ENCODE results near the gene TLX3.
"Not testable (repeated sequence)": the region's sequence is repeated elsewhere in the genome, so short reads cannot be mapped to it uniquely, and the experiment has no call there.

TLX3 gene

DNA sequence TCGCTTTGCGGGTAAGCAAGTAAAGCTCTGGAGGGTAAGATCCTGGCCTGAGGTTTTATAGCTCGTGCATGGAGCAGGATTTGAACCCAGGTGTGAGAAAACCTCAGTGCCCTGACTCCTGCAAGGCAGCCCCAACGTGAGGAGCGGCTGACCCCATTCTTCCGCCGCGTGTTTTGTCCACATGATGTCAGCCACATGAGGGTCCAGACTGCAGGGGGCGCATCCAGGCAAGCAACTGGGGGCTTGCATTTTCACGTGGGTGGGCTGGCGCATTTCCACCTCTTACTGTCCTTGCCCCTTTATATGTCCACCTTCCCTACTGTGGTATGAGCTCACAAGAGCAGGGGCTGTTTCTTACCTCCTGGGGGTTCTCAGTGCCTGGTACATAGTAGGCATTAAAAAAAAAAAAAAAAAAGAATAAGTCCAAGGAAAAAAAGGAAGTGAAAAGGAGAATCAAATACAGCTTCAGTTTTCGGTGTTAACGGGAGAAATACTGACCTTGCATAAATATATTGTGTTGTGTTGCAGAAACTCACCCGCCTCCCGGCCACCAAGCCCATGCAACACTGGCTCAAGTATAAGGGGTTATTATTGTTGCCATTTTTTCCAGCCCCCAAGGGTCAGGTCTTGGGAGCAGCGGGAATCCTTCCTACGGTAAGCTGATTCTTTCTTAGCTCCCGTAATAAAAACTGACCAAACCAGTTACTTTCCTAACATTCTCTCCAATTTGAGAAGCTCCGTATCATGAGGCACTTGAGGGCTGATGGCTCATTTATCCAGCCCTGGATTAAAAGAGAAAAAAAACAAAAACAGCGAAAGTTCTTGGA is 15.0 kb downstream of the TLX3 start:
- no peak for DNase-seq (ENCODE audit: low spot score in 2 of 2)
- Mint-ChIP-seq H3K4me3 (no peak overlapping the region), H3K4me1 (no peaks in the 10 kb centered on the region), H3K36me3 (no peaks in the 10 kb centered on the region), H3K27ac (no peak overlapping the region), H3K27me3 (peaks cover 23% of the 10 kb centered on the region), H3K9me3 (no peaks in the 10 kb centered on the region)
- no peak for ATAC-seq (ENCODE audit: low read depth)

- no peaks in the 10 kb centered on the region for H3K9me3 Mint-ChIP-seq
- H3K4me1 Mint-ChIP-seq: no peaks in the 10 kb centered on the region
- no peaks in the 10 kb centered on the region for H3K36me3 Mint-ChIP-seq
- no peak overlapping the region for H3K4me3 Mint-ChIP-seq
- ATAC-seq (ENCODE audit: low read depth) (no peak), DNase-seq (ENCODE audit: low spot score in 2 of 2) (no peak)
- H3K27ac Mint-ChIP-seq: no peak overlapping the region
- peaks cover 18% of the 10 kb centered on the region for H3K27me3 Mint-ChIP-seq
These were observed 21.0 kb downstream of the TLX3 start for GRCh38 chr5:171330021-171330420.

- ATAC-seq (ENCODE audit: low read depth) (no peak), DNase-seq (ENCODE audit: low spot score in 2 of 2) (no peak)
- H3K4me1 Mint-ChIP-seq: no peaks in the 10 kb centered on the region
- no peaks in the 10 kb centered on the region for H3K36me3 Mint-ChIP-seq
- H3K9me3 Mint-ChIP-seq: no peaks in the 10 kb centered on the region
- H3K4me3 Mint-ChIP-seq: no peak overlapping the region
- H3K27ac Mint-ChIP-seq: no peak overlapping the region
- H3K27me3 Mint-ChIP-seq: peaks cover 14% of the 10 kb centered on the region
These were observed 26.6 kb downstream of the TLX3 start for GRCh38 chr5:171335616-171336015.

DNA sequence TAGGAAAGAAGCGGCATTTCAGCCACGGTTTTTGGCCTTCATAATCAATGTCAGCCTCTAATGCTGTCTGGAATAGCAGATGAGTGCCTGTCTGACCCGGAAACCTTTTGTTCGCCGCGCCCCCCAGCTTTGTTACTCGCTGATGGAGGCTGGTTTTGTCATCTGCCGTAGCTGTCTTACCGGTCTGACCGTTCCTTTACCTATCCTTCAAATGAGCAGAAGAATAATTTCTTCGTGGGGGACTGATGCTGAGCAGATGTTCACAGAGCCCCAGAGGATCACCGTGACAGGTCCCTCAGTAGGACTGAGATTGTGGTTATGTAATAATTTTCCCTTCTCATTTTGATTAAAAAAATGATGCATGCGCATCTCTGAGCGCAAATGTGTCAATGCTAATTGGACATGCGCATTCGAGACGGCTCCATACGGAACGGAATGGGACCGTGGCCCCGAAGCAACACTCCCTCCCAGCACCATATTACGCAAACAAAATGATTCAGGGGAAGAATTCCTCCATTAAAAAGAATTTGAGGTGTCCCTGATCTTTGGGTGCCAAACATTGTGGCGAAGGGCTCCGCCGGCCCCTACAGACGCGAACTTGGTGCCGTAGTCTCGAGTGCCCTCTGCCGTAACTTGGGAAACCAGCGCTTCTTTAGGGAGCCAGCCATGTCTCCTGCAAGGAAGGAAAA is 27.6 kb downstream of the TLX3 start:
- H3K27me3 Mint-ChIP-seq: peaks cover 14% of the 10 kb centered on the region
- DNase-seq (ENCODE audit: low spot score in 2 of 2): no peak

DNA sequence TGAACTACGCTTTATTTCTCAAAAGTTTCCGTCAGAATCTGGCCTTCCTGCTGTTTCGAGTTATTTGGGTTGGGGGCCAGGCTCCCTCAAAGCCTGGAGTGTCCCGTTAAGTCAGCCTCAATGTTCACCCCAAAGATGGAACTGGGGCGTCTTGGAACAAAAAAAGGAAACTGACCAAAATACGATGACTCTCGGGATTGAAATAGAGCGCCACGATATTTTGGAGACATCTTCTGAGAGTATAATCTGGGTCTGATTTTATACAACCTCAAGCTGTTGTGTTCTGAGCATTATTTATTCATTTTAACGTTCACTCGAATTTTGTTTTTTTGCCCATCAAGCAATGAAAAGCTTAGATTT is 28.1 kb downstream of the TLX3 start:
- DNase-seq (ENCODE audit: low spot score in 2 of 2): no peak
- no peak overlapping the region for H3K4me3 Mint-ChIP-seq
- peaks cover 13% of the 10 kb centered on the region for H3K27me3 Mint-ChIP-seq
- no peak for ATAC-seq (ENCODE audit: low read depth)
- no peaks in the 10 kb centered on the region for H3K9me3 Mint-ChIP-seq
- H3K4me1 Mint-ChIP-seq: no peaks in the 10 kb centered on the region
- no peak overlapping the region for H3K27ac Mint-ChIP-seq
- H3K36me3 Mint-ChIP-seq: no peaks in the 10 kb centered on the region

More for the DNA sequence above, 27.6 kb downstream of the TLX3 start:
- no peaks in the 10 kb centered on the region for H3K36me3 Mint-ChIP-seq
- H3K4me1 Mint-ChIP-seq: no peaks in the 10 kb centered on the region
- peak overlapping the region; percentile 49 for H3K4me3 Mint-ChIP-seq
- no peak overlapping the region for H3K27ac Mint-ChIP-seq
- H3K9me3 Mint-ChIP-seq: no peaks in the 10 kb centered on the region
- no peak for ATAC-seq (ENCODE audit: low read depth)

- no peaks in the 10 kb centered on the region for H3K4me1 Mint-ChIP-seq
- H3K36me3 Mint-ChIP-seq: no peaks in the 10 kb centered on the region
- H3K9me3 Mint-ChIP-seq: no peaks in the 10 kb centered on the region
- DNase-seq (ENCODE audit: low spot score in 2 of 2) (no peak), ATAC-seq (ENCODE audit: low read depth) (no peak)
- no peak overlapping the region for H3K4me3 Mint-ChIP-seq
- peaks cover 8% of the 10 kb centered on the region for H3K27me3 Mint-ChIP-seq
- no peak overlapping the region for H3K27ac Mint-ChIP-seq
These were observed 31.0 kb downstream of the TLX3 start for GRCh38 chr5:171340042-171340441.

DNA sequence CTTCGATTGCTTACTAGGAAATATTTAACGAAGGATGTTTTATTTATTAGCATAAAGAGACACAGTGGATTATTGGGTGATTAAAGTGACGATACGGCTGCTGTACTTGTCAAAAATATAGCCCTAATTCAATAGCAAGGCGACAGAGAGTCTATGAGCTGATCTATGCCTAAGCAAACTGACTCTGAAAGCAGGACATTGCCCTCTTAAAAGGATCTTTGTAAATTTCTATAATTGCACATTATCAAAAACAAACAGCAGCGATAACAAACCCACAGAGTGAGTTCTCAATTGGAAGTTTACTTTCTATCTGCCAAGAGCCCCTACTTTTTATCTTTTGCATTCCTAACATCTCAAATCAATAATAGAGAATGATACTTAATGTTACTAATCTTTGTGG is 31.4 kb downstream of the TLX3 start:
- Mint-ChIP-seq H3K4me3 (no peak overlapping the region), H3K9me3 (no peaks in the 10 kb centered on the region), H3K27me3 (peaks cover 6% of the 10 kb centered on the region), H3K4me1 (no peaks in the 10 kb centered on the region), H3K27ac (no peak overlapping the region), H3K36me3 (no peaks in the 10 kb centered on the region)
- no peak for ATAC-seq (ENCODE audit: low read depth)
- no peak for DNase-seq (ENCODE audit: low spot score in 2 of 2)

GRCh38 chr5:171342362-171343111 is 33.5 kb downstream of the TLX3 start:
- DNase-seq (ENCODE audit: low spot score in 2 of 2) (peak in 1 of 2 donors; percentile 3), ATAC-seq (ENCODE audit: low read depth) (peak; percentile 50)
- Mint-ChIP-seq H3K27me3 (peaks cover 4% of the 10 kb centered on the region), H3K4me3 (no peak overlapping the region), H3K9me3 (no peaks in the 10 kb centered on the region), H3K27ac (no peak overlapping the region), H3K36me3 (no peaks in the 10 kb centered on the region), H3K4me1 (no peaks in the 10 kb centered on the region)

GRCh38 chr5:171344936-171345608 is 36.0 kb downstream of the TLX3 start:
- H3K4me3 Mint-ChIP-seq: no peak overlapping the region
- peaks cover 2% of the 10 kb centered on the region for H3K9me3 Mint-ChIP-seq
- ATAC-seq (ENCODE audit: low read depth) (no peak), DNase-seq (ENCODE audit: low spot score in 2 of 2) (no peak)
- no peaks in the 10 kb centered on the region for H3K4me1 Mint-ChIP-seq
- H3K36me3 Mint-ChIP-seq: no peaks in the 10 kb centered on the region
- no peak overlapping the region for H3K27ac Mint-ChIP-seq
- peaks cover 3% of the 10 kb centered on the region for H3K27me3 Mint-ChIP-seq

- ATAC-seq (ENCODE audit: low read depth) (no peak), DNase-seq (ENCODE audit: low spot score in 2 of 2) (no peak)
- Mint-ChIP-seq H3K9me3 (peaks cover 3% of the 10 kb centered on the region), H3K27ac (no peak overlapping the region), H3K36me3 (no peaks in the 10 kb centered on the region), H3K4me1 (peaks cover 2% of the 10 kb centered on the region), H3K4me3 (no peak overlapping the region), H3K27me3 (peaks cover 4% of the 10 kb centered on the region)
These were observed 42.6 kb downstream of the TLX3 start for GRCh38 chr5:171351536-171352073.

DNA sequence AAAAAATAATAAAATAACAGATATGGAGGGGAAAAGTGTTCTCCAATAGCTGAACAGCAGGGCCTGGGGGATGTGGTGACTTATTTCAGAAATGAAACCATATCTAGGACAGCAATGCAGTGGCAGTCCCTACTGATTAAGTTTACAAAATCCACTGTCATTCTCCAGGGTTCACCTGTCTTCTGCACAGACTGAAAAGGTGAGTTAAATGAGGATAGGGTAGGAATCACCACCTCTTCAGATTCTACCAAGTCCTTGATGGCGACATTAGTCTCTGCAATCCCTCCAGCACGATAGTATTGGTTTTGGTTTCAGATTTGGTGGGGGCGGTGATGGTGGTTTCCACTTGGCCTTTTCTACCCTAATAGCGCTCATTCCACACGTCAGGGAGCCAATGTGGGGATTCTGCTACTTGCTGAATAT is 46.3 kb downstream of the TLX3 start:
- Mint-ChIP-seq H3K4me1 (peaks cover 2% of the 10 kb centered on the region), H3K4me3 (peak overlapping the region; percentile 65), H3K9me3 (no peaks in the 10 kb centered on the region), H3K36me3 (no peaks in the 10 kb centered on the region), H3K27ac (no peak overlapping the region), H3K27me3 (no peaks in the 10 kb centered on the region)
- ATAC-seq (ENCODE audit: low read depth) (peak; percentile 94), DNase-seq (ENCODE audit: low spot score in 2 of 2) (peak in 1 of 2 donors; percentile 21)

- Mint-ChIP-seq H3K36me3 (no peaks in the 10 kb centered on the region), H3K27me3 (no peaks in the 10 kb centered on the region), H3K4me1 (peaks cover 2% of the 10 kb centered on the region), H3K9me3 (no peaks in the 10 kb centered on the region), H3K27ac (no peak overlapping the region), H3K4me3 (no peak overlapping the region)
- no peak for DNase-seq (ENCODE audit: low spot score in 2 of 2)
- ATAC-seq (ENCODE audit: low read depth): no peak
These were observed 48.8 kb downstream of the TLX3 start for GRCh38 chr5:171357843-171358242.

DNA sequence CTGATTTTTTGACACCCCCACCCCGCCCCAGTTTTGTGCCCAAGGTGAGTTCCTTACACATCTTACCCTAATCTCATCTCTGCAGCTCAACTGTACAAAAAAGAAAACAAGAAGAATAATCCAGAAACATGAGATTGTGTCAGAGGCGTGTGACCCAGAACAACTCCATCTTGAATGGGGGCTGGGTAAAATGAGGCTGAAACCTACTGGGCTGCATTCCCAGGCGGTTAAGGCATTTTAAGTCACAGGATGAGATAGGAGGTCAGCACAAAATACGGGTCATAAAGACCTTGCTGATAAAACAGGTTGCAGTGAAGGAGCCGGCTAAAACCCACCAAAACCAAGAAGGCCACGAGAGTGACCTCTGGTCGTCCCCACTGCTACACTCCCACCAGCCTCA is 52.1 kb downstream of the TLX3 start:
- not testable (repeated sequence) for H3K4me1 Mint-ChIP-seq; H3K27me3 Mint-ChIP-seq; H3K36me3 Mint-ChIP-seq; ATAC-seq (ENCODE audit: low read depth); H3K9me3 Mint-ChIP-seq; H3K27ac Mint-ChIP-seq; DNase-seq (ENCODE audit: low spot score in 2 of 2); H3K4me3 Mint-ChIP-seq

Data from memory B cell (primary cell).